GM23248 (cell line): Measurements from ENCODE around the gene P4HA2. TPM values are rescaled to one million over a fixed set of nuclear protein-coding genes. Genes with fewer than 3 reads are reported as not detected.

Experiments
- DNase-seq: peaks from one replicate; pipeline ENCODE4 v3.0.0-alpha.2; 2015
- H2AFZ ChIP-seq: fragments of 200-600 bp; sonication (generic); 2 replicates; pipeline ENCODE4 v1.6.1; 2016; ENCODE audit warnings: antibody characterized with exemption
- H3F3A ChIP-seq: fragments of 200-600 bp; sonication (generic); 2 replicates; pipeline ENCODE4 v1.6.1; 2016; ENCODE audit warnings: mild to moderate bottlenecking, antibody characterized with exemption, mixed run types; ENCODE audit not compliant: insufficient read depth
- H3K27ac ChIP-seq: fragments of 200-600 bp; sonication (generic); 2 replicates; pipeline ENCODE4 v1.5.1; 2016; ENCODE audit warnings: mild to moderate bottlenecking
- H3K27me3 ChIP-seq: fragments of 200-600 bp; sonication (generic); replicated peaks from 2 replicates; pipeline ENCODE4 v1.6.1; 2016; ENCODE audit warnings: mild to moderate bottlenecking; ENCODE audit not compliant: insufficient read depth
- H3K36me3 ChIP-seq: fragments of 200-600 bp; sonication (generic); 2 replicates; pipeline ENCODE4 v1.6.1; 2016; ENCODE audit warnings: low read depth, mild to moderate bottlenecking
- H3K4me1 ChIP-seq: fragments of 200-600 bp; sonication (generic); 2 replicates; pipeline ENCODE4 v1.6.1; 2016; ENCODE audit warnings: mild to moderate bottlenecking; ENCODE audit not compliant: insufficient read depth
- H3K4me2 ChIP-seq: fragments of 200-600 bp; sonication (generic); one replicate; pipeline ENCODE4 v1.6.1; 2016; ENCODE audit warnings: mild to moderate bottlenecking; ENCODE audit not compliant: unreplicated experiment
- H3K4me3 ChIP-seq: fragments of 200-600 bp; sonication (generic); 2 replicates; pipeline ENCODE4 v1.5.1; 2016; ENCODE audit warnings: mild to moderate bottlenecking
- H3K79me2 ChIP-seq: fragments of 200-600 bp; sonication (generic); 2 replicates; pipeline ENCODE4 v1.6.1; 2016; ENCODE audit warnings: mild to moderate bottlenecking; ENCODE audit not compliant: insufficient read depth
- H3K9ac ChIP-seq: fragments of 200-600 bp; sonication (generic); 2 replicates; pipeline ENCODE4 v1.6.1; 2016; ENCODE audit warnings: mild to moderate bottlenecking
- H3K9me2 ChIP-seq: fragments of 200-600 bp; sonication (generic); 2 replicates; pipeline ENCODE4 v1.6.1; 2016; ENCODE audit warnings: mixed run types, mild to moderate bottlenecking, moderate library complexity; ENCODE audit not compliant: insufficient read depth
- H3K9me3 ChIP-seq: fragments of 200-600 bp; sonication (generic); one replicate; pipeline ENCODE4 v1.6.1; 2017; ENCODE audit warnings: low read depth
- H4K20me1 ChIP-seq: fragments of 200-600 bp; sonication (generic); 2 replicates; pipeline ENCODE4 v1.6.0; 2016; ENCODE audit not compliant: insufficient read depth
- EZH2 ChIP-seq: fragments of 200-600 bp; sonication (generic); IDR thresholded peaks from 2 replicates; pipeline ENCODE4 v1.6.1; 2018; ENCODE audit warnings: antibody characterized with exemption, mild to moderate bottlenecking; ENCODE audit not compliant: insufficient read depth, poor library complexity, severe bottlenecking
- EZH2phosphoT487 ChIP-seq: fragments of 200-600 bp; sonication (generic); IDR thresholded peaks from 2 replicates; pipeline ENCODE4 v1.6.1; 2018; ENCODE audit warnings: antibody characterized with exemption, moderate library complexity, mild to moderate bottlenecking, low read depth; ENCODE audit not compliant: insufficient read depth
- WGBS, 2 experiments: methylation state at CpG; one replicate each; pipeline ENCODE4 v1.1.6; 2015 to 2017; ENCODE audit warnings: low lambda C conversion rate in 2 of 2, low coverage in 1 of 2; ENCODE audit errors: missing lambda C conversion rate in 2 of 2; 5-methylcytosine and 5-hydroxymethylcytosine counted together
- in situ Hi-C: fragments of 300-500 bp; cut with MboI; formaldehyde crosslinking; loops from 2 replicates; pipeline ENCODE4 v1.15.0; 2020
- polyA plus RNA-seq: library from polyadenylated mRNA; unstranded; fragments of >200 nt; fragmentation: Nextera tagmentation; extraction: Ambion mirVana; gene quantifications from 2 replicates; pipeline ENCODE4 v1.2.1, GENCODE V29; 2016
- total RNA-seq: library from RNA; depleted of rRNA; stranded (reverse); fragments of >200 nt; shearing (Covaris generic); gene quantifications from 2 replicates; pipeline ENCODE4 v1.2.3, GENCODE V29; 2014

The P4HA2 gene
- total and polyA plus RNA-seq, 2 experiments from 2014 or later, result 337 to 353 TPM

- 0 out of 2 replicates have a peak, but pooled peaks cover 10% of the 10 kb centered on the region for H3F3A ChIP-seq
- no peaks in the 10 kb centered on the region for H3K9me3 ChIP-seq
- H3K36me3 ChIP-seq, result no peaks in the 10 kb centered on the region
- no peaks in the 10 kb centered on the region for H3K27me3 ChIP-seq
- H3K4me2 ChIP-seq, result no peak overlapping the region
- DNase-seq, result no peak
- no peak for TF ChIP-seq EZH2
- no peak for TF ChIP-seq EZH2phosphoT487
- H3K9me2 ChIP-seq, result no peaks in the 10 kb centered on the region
- no peak overlapping the region for H3K27ac ChIP-seq
- H3K79me2 ChIP-seq, result no peaks in the 10 kb centered on the region
- no peak overlapping the region for H3K4me3 ChIP-seq
- no peak overlapping the region for H3K9ac ChIP-seq
- 74 to 82% methylated on average over 3 of the region's 3 CpGs for WGBS, 2 experiments
- no peaks in the 10 kb centered on the region for H3K4me1 ChIP-seq
- H4K20me1 ChIP-seq, result no peaks in the 10 kb centered on the region
- H2AFZ ChIP-seq, result no peak overlapping the region
- in situ Hi-C loops, result no loop called here
Measured at GRCh38 chr5:132235340-132235739, 7.7 kb upstream of the P4HA2 start.

DNA sequence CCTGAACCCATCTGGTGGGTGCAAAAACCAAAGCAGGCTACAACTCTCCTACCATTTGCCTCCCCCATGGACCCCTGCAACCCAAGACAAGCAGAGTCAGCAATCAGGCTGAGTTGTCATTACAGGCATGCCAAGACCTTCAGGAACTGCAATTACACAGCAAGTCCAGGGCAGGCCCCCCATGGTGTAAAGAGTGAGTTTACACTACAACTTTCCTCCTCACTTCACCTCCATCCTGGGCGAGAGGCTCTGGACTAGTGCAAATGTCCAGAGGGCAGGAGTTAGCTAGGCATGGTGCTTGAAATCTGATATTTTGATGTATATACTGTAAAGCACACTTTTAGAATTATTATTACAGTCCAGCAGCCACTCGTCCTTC, 7.0 kb upstream of the P4HA2 start:
- 85 to 90% methylated on average over 2 of the region's 2 CpGs for WGBS, 2 experiments
- Histone ChIP-seq H3K4me3 (no peak overlapping the region), H3K36me3 (no peaks in the 10 kb centered on the region), H3K27ac (no peak overlapping the region), H4K20me1 (no peaks in the 10 kb centered on the region), H3K79me2 (no peaks in the 10 kb centered on the region), H3K27me3 (no peaks in the 10 kb centered on the region), H3K4me1 (no peaks in the 10 kb centered on the region), H3K9me2 (no peaks in the 10 kb centered on the region), H3K9me3 (no peaks in the 10 kb centered on the region), H3K9ac (no peak overlapping the region), H2AFZ (no peak overlapping the region), H3K4me2 (no peak overlapping the region), H3F3A (0 out of 2 replicates have a peak, but pooled peaks cover 10% of the 10 kb centered on the region)
- in situ Hi-C loops, result no loop called here
- no peak for DNase-seq
- TF ChIP-seq EZH2 (no peak), EZH2phosphoT487 (no peak)

GRCh38 chr5:132233811-132234683, 6.4 kb upstream of the P4HA2 start:
- in situ Hi-C loops, result no loop called here
- no peaks in the 10 kb centered on the region for H3K4me1 ChIP-seq
- TF ChIP-seq EZH2phosphoT487, result no peak
- TF ChIP-seq EZH2, result no peak
- no peaks in the 10 kb centered on the region for H3K9me3 ChIP-seq
- WGBS, 2 experiments, result 86 to 91% methylated on average over 7 of the region's 7 CpGs
- no peak overlapping the region for H3K4me3 ChIP-seq
- H3K4me2 ChIP-seq, result no peak overlapping the region
- 0 out of 2 replicates have a peak, but pooled peaks cover 10% of the 10 kb centered on the region for H3F3A ChIP-seq
- H3K79me2 ChIP-seq, result no peaks in the 10 kb centered on the region
- H3K36me3 ChIP-seq, result no peaks in the 10 kb centered on the region
- H3K27ac ChIP-seq, result no peak overlapping the region
- no peak overlapping the region for H3K9ac ChIP-seq
- H3K27me3 ChIP-seq, result no peaks in the 10 kb centered on the region
- no peak for DNase-seq
- H4K20me1 ChIP-seq, result no peaks in the 10 kb centered on the region
- no peaks in the 10 kb centered on the region for H3K9me2 ChIP-seq
- no peak overlapping the region for H2AFZ ChIP-seq

DNA sequence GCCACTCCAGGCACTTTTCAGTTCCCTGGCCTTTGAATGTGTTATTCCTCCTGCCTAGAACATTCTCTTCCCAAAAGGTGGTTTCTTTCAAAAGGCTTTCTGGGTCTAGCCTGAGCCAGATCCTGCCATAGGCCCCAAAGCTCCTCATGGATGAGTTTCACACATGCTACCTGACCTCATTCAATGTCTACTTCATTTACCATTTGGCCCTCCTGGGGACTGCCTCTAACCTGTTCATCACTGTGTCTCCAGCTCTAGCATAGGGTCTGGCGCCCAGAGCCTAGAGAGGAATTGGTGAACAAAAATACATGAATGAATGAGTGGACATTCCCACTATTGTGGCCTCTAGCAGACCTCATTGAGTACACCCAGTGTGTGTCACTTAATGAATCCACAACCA, 5.4 kb upstream of the P4HA2 start:
- Histone ChIP-seq H3F3A (0 out of 2 replicates have a peak, but pooled peaks cover 10% of the 10 kb centered on the region), H2AFZ (no peak overlapping the region), H3K4me1 (no peaks in the 10 kb centered on the region), H3K9me2 (no peaks in the 10 kb centered on the region), H3K9me3 (no peaks in the 10 kb centered on the region), H3K36me3 (no peaks in the 10 kb centered on the region), H3K4me2 (no peak overlapping the region), H3K79me2 (no peaks in the 10 kb centered on the region), H3K27ac (no peak overlapping the region), H4K20me1 (no peaks in the 10 kb centered on the region), H3K4me3 (no peak overlapping the region), H3K9ac (no peak overlapping the region), H3K27me3 (no peaks in the 10 kb centered on the region)
- in situ Hi-C loops, result no loop called here
- DNase-seq, result no peak
- WGBS, 2 experiments, result 92 to 100% methylated on average over 1 of the region's 1 CpG
- no peak for TF ChIP-seq EZH2
- TF ChIP-seq EZH2phosphoT487, result no peak
